ENCODE data around the gene AOPEP. TPM values are rescaled to one million over a fixed set of nuclear protein-coding genes. Genes with fewer than 3 reads are reported as not detected.

AOPEP gene
- total RNA-seq, 4 donors from 2014 or later, result 252 to 375 (median 312) TPM

DNA sequence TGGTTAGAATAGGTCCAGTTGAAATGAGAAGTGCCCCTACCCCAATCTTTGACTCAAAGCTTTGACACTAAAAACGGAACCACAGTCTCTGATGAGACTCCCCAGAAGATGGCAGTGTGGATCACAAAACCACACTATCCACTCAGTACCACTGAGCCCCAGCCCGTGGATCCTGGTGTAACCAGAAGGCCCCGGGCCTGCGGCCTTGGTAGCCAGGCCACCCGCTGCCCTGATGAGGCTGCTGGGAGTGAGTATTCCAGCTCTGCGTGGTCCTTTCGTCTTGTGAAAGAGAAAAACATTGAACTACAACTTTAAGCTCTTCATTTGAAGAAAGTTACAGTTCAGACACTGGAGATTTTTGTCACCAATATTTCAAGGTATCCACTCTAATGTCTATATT is 45.0 kb upstream of the AOPEP start:
- H3K27me3 ChIP-seq, result no peaks in the 10 kb centered on the region
- H3K9me3 ChIP-seq, result no peaks in the 10 kb centered on the region
- 10% methylated on average over 2 to 3 of the region's 7 CpGs for WGBS, 2 donors (ENCODE audit: low coverage in 1 of 2)
- H3K27ac ChIP-seq, result peak overlapping the region in 1 of 4 donors; percentile 33
- peaks cover 0 to 7% (median 0%) of the 10 kb centered on the region in 3 donors for H3K4me1 ChIP-seq
- peak; percentile 96 for ATAC-seq
- H3K36me3 ChIP-seq, result no peaks in the 10 kb centered on the region
- no peak overlapping the region for H3K4me3 ChIP-seq
- TF ChIP-seq EP300 (IDR thresholded peaks at IDR 0.05), result no peak
- TF ChIP-seq, protein P1, sequence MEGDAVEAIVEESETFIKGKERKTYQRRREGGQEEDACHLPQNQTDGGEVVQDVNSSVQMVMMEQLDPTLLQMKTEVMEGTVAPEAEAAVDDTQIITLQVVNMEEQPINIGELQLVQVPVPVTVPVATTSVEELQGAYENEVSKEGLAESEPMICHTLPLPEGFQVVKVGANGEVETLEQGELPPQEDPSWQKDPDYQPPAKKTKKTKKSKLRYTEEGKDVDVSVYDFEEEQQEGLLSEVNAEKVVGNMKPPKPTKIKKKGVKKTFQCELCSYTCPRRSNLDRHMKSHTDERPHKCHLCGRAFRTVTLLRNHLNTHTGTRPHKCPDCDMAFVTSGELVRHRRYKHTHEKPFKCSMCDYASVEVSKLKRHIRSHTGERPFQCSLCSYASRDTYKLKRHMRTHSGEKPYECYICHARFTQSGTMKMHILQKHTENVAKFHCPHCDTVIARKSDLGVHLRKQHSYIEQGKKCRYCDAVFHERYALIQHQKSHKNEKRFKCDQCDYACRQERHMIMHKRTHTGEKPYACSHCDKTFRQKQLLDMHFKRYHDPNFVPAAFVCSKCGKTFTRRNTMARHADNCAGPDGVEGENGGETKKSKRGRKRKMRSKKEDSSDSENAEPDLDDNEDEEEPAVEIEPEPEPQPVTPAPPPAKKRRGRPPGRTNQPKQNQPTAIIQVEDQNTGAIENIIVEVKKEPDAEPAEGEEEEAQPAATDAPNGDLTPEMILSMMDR (IDR thresholded peaks at IDR 0.05), result peak; percentile 35 to 82 (median 78)

DNA sequence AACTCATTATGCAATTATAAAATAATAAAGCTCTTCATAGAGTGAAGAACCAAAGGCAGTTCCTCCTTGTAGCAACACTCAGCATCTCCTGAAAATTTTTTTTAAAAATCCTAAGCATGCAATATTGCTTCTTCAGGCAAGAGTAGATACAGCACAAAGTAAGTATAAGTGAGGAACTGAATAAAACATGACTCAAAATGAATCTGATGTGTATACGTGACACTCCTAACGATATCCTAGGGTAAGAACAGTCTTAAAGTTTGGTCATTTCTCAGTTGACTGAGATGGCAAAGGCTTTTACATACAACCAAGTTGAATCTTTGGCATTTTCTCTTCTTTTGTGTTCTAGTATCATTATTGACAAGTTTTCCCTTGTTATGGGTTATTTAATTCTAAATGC is 41.1 kb upstream of the AOPEP start:
- WGBS, 2 donors (ENCODE audit: low coverage in 1 of 2), result 91 to 93% methylated on average over 2 of the region's 2 CpGs
- ATAC-seq, result no peak

DNA sequence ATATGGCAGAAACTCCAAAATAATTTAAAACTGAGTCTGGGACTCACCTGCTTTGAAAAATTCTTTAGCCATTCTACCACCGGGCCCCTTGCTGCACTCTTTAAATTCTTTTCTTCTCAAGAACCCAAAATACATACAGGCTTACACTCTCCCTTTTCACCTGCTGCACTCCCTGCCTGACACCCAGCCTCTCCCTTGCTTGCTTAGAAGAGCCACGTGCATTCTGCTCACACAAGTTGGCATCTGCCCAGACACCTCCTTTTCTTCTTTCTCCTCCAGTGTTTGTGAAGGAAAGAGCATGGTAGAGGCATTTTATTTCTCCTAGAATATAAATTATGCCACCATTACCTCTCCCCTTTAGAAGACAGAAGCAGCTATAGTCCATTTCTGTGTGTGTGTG is 39.0 kb upstream of the AOPEP start:
- H3K36me3 ChIP-seq, result no peaks in the 10 kb centered on the region
- TF ChIP-seq EP300 (IDR thresholded peaks at IDR 0.05) (no peak), POLR2AphosphoS5 (IDR thresholded peaks at IDR 0.05) (no peak), POLR2A (IDR thresholded peaks at IDR 0.05) (no peak)
- TF ChIP-seq, protein P1 (IDR thresholded peaks at IDR 0.05), result no peak
- H3K27me3 ChIP-seq, result no peaks in the 10 kb centered on the region
- no peak overlapping the region for H3K27ac ChIP-seq
- 57 to 65% methylated on average over 2 of the region's 2 CpGs for WGBS, 2 donors (ENCODE audit: low coverage in 1 of 2)
- no peaks in the 10 kb centered on the region for H3K9me3 ChIP-seq
- H3K4me3 ChIP-seq, result no peak overlapping the region
- no peaks in the 10 kb centered on the region for H3K4me1 ChIP-seq
- ATAC-seq, result no peak

More for the DNA sequence above, 41.1 kb upstream of the AOPEP start:
- no peak overlapping the region for H3K27ac ChIP-seq
- no peaks in the 10 kb centered on the region for H3K9me3 ChIP-seq
- peaks cover 0 to 7% (median 0%) of the 10 kb centered on the region in 3 donors for H3K4me1 ChIP-seq
- H3K4me3 ChIP-seq, result no peak overlapping the region
- no peaks in the 10 kb centered on the region for H3K36me3 ChIP-seq
- TF ChIP-seq EP300 (IDR thresholded peaks at IDR 0.05) (no peak), POLR2AphosphoS5 (IDR thresholded peaks at IDR 0.05) (no peak), POLR2A (IDR thresholded peaks at IDR 0.05) (no peak)
- TF ChIP-seq, protein P1 (IDR thresholded peaks at IDR 0.05), result no peak
- H3K27me3 ChIP-seq, result no peaks in the 10 kb centered on the region

DNA sequence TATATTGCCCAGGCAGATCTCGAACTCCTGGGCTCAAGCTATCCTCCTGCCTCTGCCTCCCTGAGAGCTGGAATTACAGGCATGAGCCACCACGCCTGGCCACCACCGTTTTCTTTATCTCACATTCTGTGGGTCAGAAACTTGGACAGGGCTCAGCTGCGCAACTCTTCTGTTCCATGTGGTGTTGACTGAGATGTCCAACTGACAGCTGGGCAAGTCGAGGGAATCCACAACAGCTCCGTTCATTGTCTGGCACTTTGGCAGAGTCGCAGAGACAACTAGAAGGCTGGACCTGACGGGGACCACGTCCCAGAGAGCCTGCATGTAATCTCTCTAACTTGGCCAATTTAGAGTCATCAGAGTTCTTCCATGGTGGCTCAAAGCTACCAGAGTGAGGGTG is 36.2 kb upstream of the AOPEP start:
- no peak for ATAC-seq
- H3K36me3 ChIP-seq, result no peaks in the 10 kb centered on the region
- no peaks in the 10 kb centered on the region for H3K27me3 ChIP-seq
- WGBS, 2 donors (ENCODE audit: low coverage in 1 of 2), result 81% methylated on average over 3 of the region's 9 CpGs; no CpG with 5 or more reads in 1 of the 2 donors
- H3K4me1 ChIP-seq, result no peaks in the 10 kb centered on the region
- no peak overlapping the region for H3K4me3 ChIP-seq
- no peak overlapping the region for H3K27ac ChIP-seq
- no peaks in the 10 kb centered on the region for H3K9me3 ChIP-seq
- no peak for TF ChIP-seq EP300 (IDR thresholded peaks at IDR 0.05)

DNA sequence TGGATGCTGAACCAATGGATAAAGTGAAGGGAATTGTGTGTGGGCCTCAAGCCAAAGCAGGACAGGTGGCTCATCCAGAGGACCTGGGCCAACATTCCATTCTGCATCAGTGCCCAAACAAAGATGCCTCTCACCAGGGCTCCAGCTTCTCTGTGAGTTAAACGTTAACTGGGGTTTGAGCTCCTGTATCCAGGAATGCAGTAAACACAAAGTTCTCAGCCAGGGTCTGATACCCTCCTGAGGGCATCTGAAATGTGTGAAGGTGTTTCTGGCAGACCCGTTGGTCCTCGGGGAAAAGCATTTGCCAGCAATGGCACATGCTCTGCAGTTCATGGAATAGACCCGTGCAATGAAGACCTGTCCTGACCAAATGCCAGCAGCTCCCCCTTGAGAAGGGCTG is 33.9 kb upstream of the AOPEP start:
- no peaks in the 10 kb centered on the region for H3K9me3 ChIP-seq
- H3K27me3 ChIP-seq, result no peaks in the 10 kb centered on the region
- no peak for ATAC-seq
- no peaks in the 10 kb centered on the region for H3K36me3 ChIP-seq
- no peaks in the 10 kb centered on the region for H3K4me1 ChIP-seq
- WGBS, 2 donors (ENCODE audit: low coverage in 1 of 2), result 86% methylated on average over 1 of the region's 4 CpGs; no CpG with 5 or more reads in 1 of the 2 donors
- H3K27ac ChIP-seq, result no peak overlapping the region
- H3K4me3 ChIP-seq, result no peak overlapping the region
- TF ChIP-seq POLR2AphosphoS5 (IDR thresholded peaks at IDR 0.05) (no peak), POLR2A (IDR thresholded peaks at IDR 0.05) (no peak), EP300 (IDR thresholded peaks at IDR 0.05) (no peak)

DNA sequence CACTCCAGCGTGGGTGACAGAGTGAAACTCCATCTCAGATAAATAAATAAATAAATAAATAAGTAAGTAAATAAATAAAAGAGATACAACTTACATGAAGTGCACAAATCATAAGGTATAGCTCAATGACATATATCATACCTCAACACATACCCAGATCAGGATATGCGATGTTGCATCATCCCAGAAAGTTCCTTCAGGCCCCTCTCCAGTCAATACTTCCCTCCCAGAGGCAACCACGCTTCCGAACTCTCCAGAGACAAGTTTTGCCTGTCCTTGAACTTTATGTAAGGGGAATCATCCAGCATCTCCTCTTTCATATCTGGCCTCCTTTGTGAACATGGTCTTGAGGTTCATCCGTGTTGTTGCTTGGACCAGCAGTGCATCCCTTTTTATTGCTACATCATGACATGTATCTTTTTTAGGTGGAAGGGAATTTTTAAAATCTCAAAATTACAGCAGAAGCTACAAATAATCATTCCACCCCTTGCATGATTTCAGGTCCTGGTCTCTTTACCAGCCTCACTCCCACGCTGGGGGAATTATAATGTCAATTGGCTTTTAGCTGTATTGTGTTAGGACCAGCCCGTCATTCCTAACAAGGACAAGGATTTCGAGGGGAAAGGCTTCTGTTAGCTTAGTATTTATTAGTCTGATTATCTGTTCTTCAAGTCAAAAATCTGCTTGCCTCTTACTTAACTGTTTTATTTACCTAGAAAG is 32.9 kb upstream of the AOPEP start:
- Histone ChIP-seq H3K36me3 (no peaks in the 10 kb centered on the region), H3K4me1 (no peaks in the 10 kb centered on the region), H3K4me3 (no peak overlapping the region), H3K27me3 (no peaks in the 10 kb centered on the region), H3K9me3 (no peaks in the 10 kb centered on the region), H3K27ac (no peak overlapping the region)
- TF ChIP-seq POLR2AphosphoS5 (IDR thresholded peaks at IDR 0.05) (no peak), EP300 (IDR thresholded peaks at IDR 0.05) (no peak), POLR2A (IDR thresholded peaks at IDR 0.05) (no peak)
- TF ChIP-seq, protein P1 (IDR thresholded peaks at IDR 0.05), result no peak
- 70 to 72% methylated on average over 7 to 8 of the region's 8 CpGs for WGBS, 2 donors (ENCODE audit: low coverage in 1 of 2)
- ATAC-seq, result no peak

Data from gastroesophageal sphincter (tissue), 4 donors.